HepG2 (cell line): ENCODE results near the gene XPNPEP3. TPM values are rescaled to one million over a fixed set of nuclear protein-coding genes. Genes with fewer than 3 reads are reported as not detected.
A peak's percentile ranks its signal among the peaks of the same experiment; 100 is the strongest.

Experiments used
- ATAC-seq: fragments of 200-7000 bp; cut with Tn5 transposase; 3 replicates; pipeline ENCODE4 v1.9.1; 2020; ENCODE audit warnings: mild to moderate bottlenecking, moderate library complexity
- BruUV-seq: library from RNA; stranded (reverse); fragments of 400-500 nt; replicated peaks from 2 replicates; lab custom pipeline; 2021; lab: Mats Ljungman, UMichigan
- CTCF ChIA-PET: fragments of 300-600 bp; formaldehyde crosslinking; extraction: SDS; loops from one replicate; lab custom pipeline; 2021; ENCODE audit warnings: low total read pairs, inconsistent platforms, low intra/inter-chr PET ratio; lab: Yijun Ruan, JAX
- POLR2A ChIA-PET: fragments of 350-600 bp; sonication (Branson Sonifier 250); formaldehyde crosslinking; loops from one replicate; lab custom pipeline; 2020; ENCODE audit warnings: antibody characterized with exemption, inconsistent platforms; lab: Yijun Ruan, JAX
- DNase-seq: peaks from one replicate; pipeline ENCODE4 v3.0.0-alpha.2; 2015; ENCODE audit warnings: low spot score
- FAIRE-seq: peaks from 3 replicates; lab custom pipeline; 2011; peaks lifted over from hg19 to GRCh38; lab: Jason Lieb, UNC
- H2AFZ ChIP-seq: one replicate; pipeline ENCODE4 v1.6.1; 2011; ENCODE audit warnings: low read length, inconsistent platforms
- H3K27ac ChIP-seq: fragments of 300-600 bp; 3 replicates; pipeline ENCODE4 v1.8.0; 2011; ENCODE audit warnings: mixed run types, mild to moderate bottlenecking, mixed read lengths, low read length, inconsistent platforms; ENCODE audit not compliant: insufficient read depth; ENCODE audit errors: extremely low read length
- H3K27me3 ChIP-seq, 2 experiments: fragments of 200-600 bp in 1 of 2; 2 replicates in 1 of 2; 3 replicates in 1 of 2; pipeline versions ENCODE4 v1.6.0 to v1.8.0; 2011; ENCODE audit warnings: low read length in 2 of 2, mild to moderate bottlenecking in 2 of 2, moderate library complexity in 2 of 2, inconsistent platforms in 1 of 2; ENCODE audit not compliant: insufficient read depth in 2 of 2, control insufficient read depth in 1 of 2
- H3K36me3 ChIP-seq, 2 experiments: fragments of 200-600 bp in 1 of 2; replicated peaks in 1 of 2; 2 replicates in 1 of 2; 3 replicates in 1 of 2; pipeline versions ENCODE4 v1.5.1 to v1.8.0; 2011; ENCODE audit warnings: low read length in 2 of 2, inconsistent platforms in 1 of 2; ENCODE audit not compliant: insufficient read depth in 2 of 2, control insufficient read depth in 1 of 2
- H3K4me1 ChIP-seq: 2 replicates; pipeline ENCODE4 v1.5.1; 2012; ENCODE audit warnings: low read length, inconsistent platforms; ENCODE audit not compliant: insufficient read depth
- H3K4me2 ChIP-seq: 2 replicates; pipeline ENCODE4 v1.6.0; 2011; ENCODE audit warnings: low read depth, low read length, inconsistent platforms
- H3K4me3 ChIP-seq, 3 experiments: fragments of 200-600 bp in 1 of 3; sonication (generic), shearing (Covaris generic) in 1 of 3; replicated peaks in 1 of 3; 2 replicates each; pipeline ENCODE4 v1.5.1; 2011 to 2016; ENCODE audit warnings: low read length in 3 of 3, inconsistent platforms in 2 of 3, low read depth in 2 of 3, mild to moderate bottlenecking in 2 of 3, control low read depth in 1 of 3, mixed read lengths in 1 of 3; ENCODE audit not compliant: insufficient read depth in 1 of 3
- H3K79me2 ChIP-seq: one replicate; pipeline ENCODE4 v1.6.1; 2011; ENCODE audit warnings: low read length, inconsistent platforms; ENCODE audit not compliant: insufficient read depth
- H3K9ac ChIP-seq: 2 replicates; pipeline ENCODE4 v1.6.0; 2011; ENCODE audit warnings: mild to moderate bottlenecking, low read depth, low read length, inconsistent platforms; ENCODE audit not compliant: insufficient read depth
- H3K9me3 ChIP-seq: 2 replicates; pipeline ENCODE4 v1.5.1; 2012; ENCODE audit warnings: mild to moderate bottlenecking, low read length
- H4K20me1 ChIP-seq: 2 replicates; pipeline ENCODE4 v1.6.0; 2011; ENCODE audit warnings: inconsistent platforms, mild to moderate bottlenecking, low read length, moderate library complexity; ENCODE audit not compliant: insufficient read depth
- CCDC6 ChIP-seq: sonication (generic); formaldehyde crosslinking; IDR thresholded peaks from 2 replicates; pipeline ENCODE4 v1.8.1; 2022; ENCODE audit warnings: mild to moderate bottlenecking, missing genetic modification reagents, moderate library complexity
- CEBPB ChIP-seq: IDR thresholded peaks from 2 replicates; pipeline ENCODE4 v1.6.1; 2011; ENCODE audit warnings: low read depth, low read length, improper control_type of control experiment, borderline replicate concordance
- KIAA2018 ChIP-seq: sonication (generic); formaldehyde crosslinking; IDR thresholded peaks from 2 replicates; pipeline ENCODE4 v1.5.0; 2020; ENCODE audit warnings: mild to moderate bottlenecking, missing genetic modification reagents, borderline replicate concordance
- ZFP36L2 ChIP-seq: sonication (generic); formaldehyde crosslinking; IDR thresholded peaks from 2 replicates; pipeline ENCODE4 v1.4.0; 2020; ENCODE audit warnings: missing genetic modification reagents
- ZNF775 ChIP-seq: sonication (generic); formaldehyde crosslinking; IDR thresholded peaks from 2 replicates; pipeline ENCODE4 v1.4.0; 2020; ENCODE audit warnings: missing genetic modification reagents, mild to moderate bottlenecking, moderate library complexity, borderline replicate concordance
- WGBS: methylation state at CpG from one replicate; pipeline ENCODE4 v1.1.6; 2017; ENCODE audit warnings: low lambda C conversion rate; 5-methylcytosine and 5-hydroxymethylcytosine counted together
- in situ Hi-C: cut with HindIII; loops from 2 replicates; pipeline ENCODE4 v1.10.0; 2017; ENCODE audit warnings: low pct_unique_long_range_greater_than_20kb; ENCODE audit not compliant: extremely low pct_ligation_motif_present
- intact Hi-C: fragments of 100-400 bp; cut with micrococcal nuclease; formaldehyde crosslinking; loops from one replicate; pipeline ENCODE4 v1.10.0; 2022; ENCODE audit not compliant: unreplicated experiment
- polyA plus RNA-seq, 8 experiments: library from polyadenylated mRNA; depleted of rRNA in 3 of 8; stranded (reverse) in 7 of 8; unstranded in 1 of 8; fragments of >200 nt; fragmentation: Illumina TruSeq in 4 of 8; extraction: Trizol in 4 of 8; gene quantifications; 2 replicates each; pipeline versions ENCODE4 v1.2.1 to v1.2.3, GENCODE V29; 2011 to 2016; ENCODE audit warnings: low read depth in 4 of 8, missing spikeins in 1 of 8, mixed read lengths in 1 of 8; ENCODE audit not compliant: insufficient read depth in 1 of 8
- total RNA-seq, 5 experiments: library from RNA; depleted of rRNA; stranded (reverse); fragments of >200 nt; fragmentation: Illumina TruSeq; extraction: Trizol; gene quantifications; 2 replicates each; pipeline ENCODE4 v1.2.3, GENCODE V29; 2016; ENCODE audit warnings: low read depth in 1 of 5
- TF ChIP-seq, protein P1 (sequence below): sonication (generic); formaldehyde crosslinking; IDR thresholded peaks from 2 replicates; pipeline ENCODE4 v1.5.0; 2020; ENCODE audit warnings: mild to moderate bottlenecking, missing genetic modification reagents, borderline replicate concordance
- TF ChIP-seq, protein P2 (sequence below): sonication (generic); formaldehyde crosslinking; IDR thresholded peaks from 2 replicates; pipeline ENCODE4 v1.5.0; 2020; ENCODE audit warnings: missing genetic modification reagents, mild to moderate bottlenecking, borderline replicate concordance

The XPNPEP3 gene
- total and polyA plus RNA-seq, 2 of the 13 experiments (the other 11 are each of a cell fraction or from before 2014, with no cell fraction given): 10.3 to 14.0 TPM

DNA sequence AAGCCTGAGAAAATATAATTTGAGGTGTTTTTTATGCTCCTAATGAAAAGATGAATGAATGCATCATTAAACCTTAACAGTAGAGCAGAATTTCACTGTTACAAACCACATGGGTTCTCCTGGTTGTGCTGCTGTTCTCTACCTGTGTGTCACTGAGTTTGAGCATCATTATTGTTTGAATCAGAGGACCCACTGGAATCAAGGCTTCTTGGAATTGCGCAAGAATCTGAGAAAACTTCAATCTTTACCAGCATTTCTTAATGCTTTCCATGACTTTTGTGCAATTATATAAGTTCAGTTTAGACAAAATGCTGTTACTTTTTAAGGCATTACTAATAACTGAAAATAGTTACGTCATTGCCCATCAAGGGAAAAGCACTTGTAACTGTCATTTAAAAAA is 75.4 kb downstream of the XPNPEP3 start:
- Histone ChIP-seq H3K27me3 (no peaks in the 10 kb centered on the region), H4K20me1 (no peaks in the 10 kb centered on the region), H3K36me3 (no peaks in the 10 kb centered on the region; a peak in 1 of 5 replicates), H3K79me2 (no peaks in the 10 kb centered on the region), H3K4me2 (no peak overlapping the region)
- CTCF ChIA-PET: no interaction called here
- BruUV-seq: no TSS peak
- no peak for DNase-seq
- no peak for TF ChIP-seq CCDC6 (CRISPR knock-in tag)
- TF ChIP-seq CEBPB: peak; percentile 83
- TF ChIP-seq, all 625 proteins: peak for 1
- Histone ChIP-seq H3K4me3 (no peak overlapping the region), H2AFZ (no peak overlapping the region), H3K9ac (no peak overlapping the region), H3K4me1 (no peaks in the 10 kb centered on the region), H3K9me3 (no peaks in the 10 kb centered on the region), H3K27ac (no peak overlapping the region)
- intact Hi-C loops (no loop called here), in situ Hi-C loops (no loop called here)
- FAIRE-seq: no peak
- POLR2A ChIA-PET: no interaction called here
- WGBS: 97% methylated on average over 2 of the region's 2 CpGs
- no peak for ATAC-seq

DNA sequence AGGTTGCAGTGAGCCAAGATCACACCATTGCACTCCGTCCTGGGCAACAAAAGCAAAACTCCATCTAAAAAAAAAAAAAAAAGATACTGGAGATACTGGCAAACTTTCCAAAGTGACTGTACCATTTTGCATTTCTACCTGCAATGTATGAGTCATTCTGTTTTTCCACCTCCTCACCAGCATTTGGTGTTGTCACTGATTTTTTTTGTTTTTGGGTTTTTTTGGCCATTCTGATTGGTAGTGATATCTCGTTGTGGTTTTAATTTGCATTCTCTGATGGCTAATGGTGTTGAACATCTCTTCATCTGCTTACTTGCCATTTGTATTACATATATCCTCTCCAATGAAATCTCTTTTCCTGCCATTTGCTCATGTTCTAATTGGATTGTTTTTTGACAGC is 82.3 kb downstream of the XPNPEP3 start:
- H3K9me3 ChIP-seq: no peaks in the 10 kb centered on the region
- no peak for DNase-seq
- in situ Hi-C loops (no loop called here), intact Hi-C loops (no loop called here)
- H3K36me3 ChIP-seq: no peaks in the 10 kb centered on the region
- H3K4me2 ChIP-seq: no peak overlapping the region
- FAIRE-seq: no peak
- H3K27ac ChIP-seq: no peak overlapping the region
- no peaks in the 10 kb centered on the region for H3K27me3 ChIP-seq
- 88% methylated on average over 2 of the region's 2 CpGs for WGBS
- 0 out of 2 replicates have a peak, but pooled peaks cover 3% of the 10 kb centered on the region for H3K4me1 ChIP-seq
- no peak overlapping the region for H3K4me3 ChIP-seq
- ChIA-PET POLR2A (no interaction called here), CTCF (no interaction called here)
- H4K20me1 ChIP-seq: no peaks in the 10 kb centered on the region
- no peak overlapping the region for H3K9ac ChIP-seq
- no TSS peak for BruUV-seq
- H2AFZ ChIP-seq: no peak overlapping the region
- no peaks in the 10 kb centered on the region for H3K79me2 ChIP-seq
- ATAC-seq: no peak
- TF ChIP-seq ZNF775 (no peak), KIAA2018 (CRISPR knock-in tag) (no peak), ZFP36L2 (CRISPR knock-in tag) (no peak)
- TF ChIP-seq, protein P1, sequence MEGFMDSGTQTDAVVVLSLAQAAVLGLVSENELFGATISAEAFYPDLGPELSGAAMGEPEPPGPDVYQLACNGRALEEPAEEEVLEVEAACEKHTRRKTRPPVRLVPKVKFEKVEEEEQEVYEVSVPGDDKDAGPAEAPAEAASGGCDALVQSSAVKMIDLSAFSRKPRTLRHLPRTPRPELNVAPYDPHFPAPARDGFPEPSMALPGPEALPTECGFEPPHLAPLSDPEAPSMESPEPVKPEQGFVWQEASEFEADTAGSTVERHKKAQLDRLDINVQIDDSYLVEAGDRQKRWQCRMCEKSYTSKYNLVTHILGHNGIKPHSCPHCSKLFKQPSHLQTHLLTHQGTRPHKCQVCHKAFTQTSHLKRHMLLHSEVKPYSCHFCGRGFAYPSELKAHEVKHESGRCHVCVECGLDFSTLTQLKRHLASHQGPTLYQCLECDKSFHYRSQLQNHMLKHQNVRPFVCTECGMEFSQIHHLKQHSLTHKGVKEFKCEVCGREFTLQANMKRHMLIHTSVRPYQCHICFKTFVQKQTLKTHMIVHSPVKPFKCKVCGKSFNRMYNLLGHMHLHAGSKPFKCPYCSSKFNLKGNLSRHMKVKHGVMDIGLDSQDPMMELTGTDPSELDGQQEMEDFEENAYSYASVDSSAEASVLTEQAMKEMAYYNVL (CRISPR knock-in tag): no peak
- TF ChIP-seq, protein P2, sequence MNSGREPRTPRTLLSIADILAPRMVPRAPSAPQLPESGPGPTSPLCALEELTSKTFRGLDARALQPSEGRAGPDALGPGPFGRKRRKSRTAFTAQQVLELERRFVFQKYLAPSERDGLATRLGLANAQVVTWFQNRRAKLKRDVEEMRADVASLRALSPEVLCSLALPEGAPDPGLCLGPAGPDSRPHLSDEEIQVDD (CRISPR knock-in tag): no peak
